GM18907 (cell line): Measurements from ENCODE around the gene FLOT2.
"Not testable (repeated sequence)": the region's sequence is repeated elsewhere in the genome, so short reads cannot be mapped to it uniquely, and the experiment has no call there.

ENCODE experiments used
- ATAC-seq: cut with Tn5 transposase; IDR thresholded peaks from one replicate; pipeline ENCODE4 v1.9.1; 2021; ENCODE audit warnings: mild to moderate bottlenecking, moderate library complexity; ENCODE audit not compliant: unreplicated experiment

FLOT2 gene, protein sequence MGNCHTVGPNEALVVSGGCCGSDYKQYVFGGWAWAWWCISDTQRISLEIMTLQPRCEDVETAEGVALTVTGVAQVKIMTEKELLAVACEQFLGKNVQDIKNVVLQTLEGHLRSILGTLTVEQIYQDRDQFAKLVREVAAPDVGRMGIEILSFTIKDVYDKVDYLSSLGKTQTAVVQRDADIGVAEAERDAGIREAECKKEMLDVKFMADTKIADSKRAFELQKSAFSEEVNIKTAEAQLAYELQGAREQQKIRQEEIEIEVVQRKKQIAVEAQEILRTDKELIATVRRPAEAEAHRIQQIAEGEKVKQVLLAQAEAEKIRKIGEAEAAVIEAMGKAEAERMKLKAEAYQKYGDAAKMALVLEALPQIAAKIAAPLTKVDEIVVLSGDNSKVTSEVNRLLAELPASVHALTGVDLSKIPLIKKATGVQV

DNA sequence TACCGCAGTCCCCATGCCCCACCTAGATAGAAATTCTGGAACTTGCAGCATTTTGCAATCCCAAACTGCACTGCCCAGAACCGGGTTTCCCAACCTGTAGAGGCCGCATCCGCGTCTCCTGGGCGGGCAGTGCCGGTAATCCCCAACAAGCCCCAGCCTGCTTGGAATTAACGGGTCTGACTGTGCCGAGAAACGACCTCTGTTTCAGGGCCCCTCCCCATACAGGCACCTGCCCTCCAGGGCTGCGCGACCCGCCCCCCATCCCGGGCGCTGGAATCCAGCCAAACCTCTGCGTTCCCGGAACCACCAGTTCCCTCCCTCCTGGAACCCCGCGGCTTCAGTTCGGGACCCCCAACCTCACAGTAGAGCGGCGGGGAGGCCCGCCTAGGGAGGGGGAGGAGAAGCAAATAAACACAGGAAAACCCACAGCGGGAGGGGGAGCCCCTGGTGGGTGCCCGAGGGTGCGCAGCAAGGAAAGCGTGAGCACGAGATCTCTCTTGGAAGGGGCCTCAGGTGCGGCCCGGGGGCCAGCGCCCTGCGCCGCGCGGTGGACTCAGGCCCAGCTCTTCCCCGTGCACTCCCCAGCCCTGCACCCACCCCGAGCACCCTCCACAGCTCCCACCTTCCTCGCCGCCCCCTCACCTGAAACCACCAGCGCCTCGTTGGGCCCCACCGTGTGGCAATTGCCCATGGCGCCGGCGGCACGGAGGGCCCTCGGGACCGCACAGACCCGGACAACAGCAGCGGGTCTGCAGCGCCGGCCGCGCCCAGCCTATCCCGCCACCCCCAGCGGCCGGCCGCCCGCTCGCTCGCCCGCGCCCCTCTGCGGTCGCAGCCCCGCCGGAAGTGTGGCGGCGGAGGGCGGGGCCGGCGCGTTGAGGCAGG, at the start of gene FLOT2:
TSS of gene FLOT2 (minus strand) at position 850 of the 885 bp plus-strand sequence. CDS start at position 691, 159 bp downstream.
- no peak for ATAC-seq

DNA sequence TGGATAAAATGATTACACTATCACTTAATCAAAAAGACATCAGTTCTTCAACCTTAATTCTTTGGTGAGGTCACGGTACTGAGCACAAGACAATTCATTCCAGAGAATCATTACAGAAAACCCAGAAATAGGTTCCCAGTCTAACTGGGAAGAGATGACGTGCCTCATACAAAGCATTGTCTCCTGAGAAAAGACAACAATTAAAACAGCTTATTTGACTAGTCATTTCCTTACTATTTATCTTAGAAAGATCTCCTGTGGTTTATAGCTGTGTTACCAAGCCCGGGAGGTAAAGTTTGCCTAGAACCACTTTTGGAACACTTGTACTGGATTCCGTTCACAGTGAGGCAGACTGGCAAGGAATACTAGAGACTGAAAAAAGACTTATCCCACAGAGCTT, 48.7 kb upstream of the FLOT2 start:
- no peak for ATAC-seq

DNA sequence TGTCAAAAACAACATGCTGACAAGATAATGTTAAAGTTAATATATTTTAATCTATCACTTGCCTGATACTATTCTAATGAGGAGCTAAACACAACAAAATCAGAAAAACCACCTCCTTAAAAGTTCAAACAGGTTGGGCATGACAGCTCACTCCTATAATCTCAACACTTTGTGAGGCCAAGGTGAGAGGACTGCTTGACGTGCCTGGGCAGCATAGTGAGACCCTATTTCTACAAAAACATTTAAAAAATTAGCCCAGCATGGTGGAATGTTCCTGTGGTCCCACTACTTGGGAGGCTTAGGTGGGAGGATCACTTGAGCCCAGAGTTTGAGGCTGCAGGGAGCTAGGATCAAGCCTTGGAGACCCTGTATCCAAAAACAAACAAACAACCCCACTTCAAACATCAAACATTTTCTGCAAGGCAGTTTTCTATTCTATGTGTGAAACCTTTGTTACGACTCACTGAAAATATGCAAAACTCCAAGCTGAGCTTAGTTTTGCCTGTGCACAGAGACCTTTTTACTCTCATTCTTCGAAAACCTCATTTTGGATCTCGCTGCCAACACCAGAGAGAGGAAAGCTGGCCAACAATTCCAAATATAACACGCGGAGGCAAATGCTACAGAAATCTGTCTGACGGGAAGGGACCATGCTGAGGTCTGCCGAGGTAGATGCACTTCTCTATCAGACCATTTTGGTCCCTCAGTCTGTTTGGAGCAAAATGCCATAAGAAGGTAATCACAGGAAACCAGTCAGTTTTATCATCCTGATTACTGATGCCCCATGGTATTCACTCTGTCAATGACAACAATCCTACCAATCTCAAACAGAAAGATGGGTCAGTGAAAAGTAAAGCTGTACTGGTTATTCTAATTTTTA, 47.6 kb upstream of the FLOT2 start:
- no peak for ATAC-seq

DNA sequence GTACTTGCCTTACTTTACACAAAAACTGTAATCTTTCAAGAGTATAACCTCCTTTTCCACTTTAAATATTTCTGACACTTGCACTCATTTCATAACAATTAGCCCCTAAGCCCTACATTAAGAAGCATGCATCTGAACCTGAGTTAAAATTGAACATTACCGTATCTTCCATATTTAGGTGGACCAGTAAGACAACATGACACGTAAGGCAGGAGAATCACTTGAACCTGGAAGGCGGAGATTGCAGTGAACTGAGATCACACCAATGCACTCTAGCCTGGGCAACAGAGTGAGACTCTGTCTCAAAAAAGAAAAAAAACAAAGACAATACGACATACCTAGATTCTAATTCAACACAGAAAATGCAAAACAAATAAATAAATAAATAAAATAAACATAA, 46.8 kb upstream of the FLOT2 start:
- ATAC-seq, result no peak

DNA sequence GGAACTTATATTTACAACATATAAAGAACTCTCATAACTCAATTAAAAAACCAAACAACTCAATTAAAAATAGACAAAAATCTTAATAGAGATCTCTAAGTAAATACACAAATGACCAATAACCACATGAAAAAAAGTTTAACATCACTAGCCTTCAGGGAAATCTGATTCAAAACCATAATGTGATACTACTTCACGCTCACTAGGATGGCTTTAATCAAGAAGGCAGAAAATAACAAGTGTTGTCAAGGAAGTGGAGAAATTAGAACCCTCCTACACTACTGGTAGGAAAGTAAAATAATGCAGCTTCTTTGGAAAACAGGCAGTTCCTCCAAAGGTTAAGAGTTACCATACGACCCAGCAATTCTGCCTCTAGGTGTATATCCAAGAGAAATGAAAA, 45.4 kb upstream of the FLOT2 start:
- ATAC-seq, result no peak

DNA sequence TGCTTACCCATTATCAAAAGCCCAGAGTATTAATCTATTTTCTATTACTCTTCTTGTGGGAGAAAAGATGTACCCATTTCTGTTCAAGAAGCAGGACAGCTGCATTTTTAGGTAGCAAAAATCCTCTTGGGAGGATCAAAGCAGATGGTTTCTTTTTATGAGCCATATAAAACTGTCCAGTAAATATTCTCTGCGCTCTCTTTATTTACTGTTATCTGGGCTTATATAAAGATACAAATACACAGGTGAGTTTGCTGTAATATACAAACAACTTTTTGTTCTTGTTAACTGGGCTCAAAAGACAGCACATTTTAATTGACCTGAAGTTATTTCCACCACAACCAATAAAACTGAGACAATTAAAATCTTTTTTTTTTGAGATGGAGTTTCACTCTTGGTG, 43.7 kb upstream of the FLOT2 start:
- ATAC-seq, result no peak

DNA sequence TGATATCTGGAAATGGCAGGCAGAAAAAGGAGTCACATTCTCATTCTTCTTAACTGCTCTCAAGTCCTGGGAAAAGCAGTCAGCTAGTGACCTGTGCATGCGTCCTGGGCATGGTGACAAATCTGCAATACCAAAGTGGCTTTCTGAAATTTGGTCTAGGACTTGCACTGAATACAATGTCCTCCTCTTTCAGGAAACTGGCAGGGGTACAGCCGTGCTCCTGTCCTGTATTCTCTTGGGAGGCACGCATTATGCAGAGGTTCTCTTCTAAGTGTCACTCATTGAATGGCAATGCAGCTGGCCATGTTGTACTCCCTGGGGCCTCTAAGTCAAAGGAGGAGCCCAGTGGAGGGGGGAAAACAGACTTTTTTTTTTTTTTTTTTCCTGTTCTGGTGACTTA, 43.1 kb upstream of the FLOT2 start:
- no peak for ATAC-seq

DNA sequence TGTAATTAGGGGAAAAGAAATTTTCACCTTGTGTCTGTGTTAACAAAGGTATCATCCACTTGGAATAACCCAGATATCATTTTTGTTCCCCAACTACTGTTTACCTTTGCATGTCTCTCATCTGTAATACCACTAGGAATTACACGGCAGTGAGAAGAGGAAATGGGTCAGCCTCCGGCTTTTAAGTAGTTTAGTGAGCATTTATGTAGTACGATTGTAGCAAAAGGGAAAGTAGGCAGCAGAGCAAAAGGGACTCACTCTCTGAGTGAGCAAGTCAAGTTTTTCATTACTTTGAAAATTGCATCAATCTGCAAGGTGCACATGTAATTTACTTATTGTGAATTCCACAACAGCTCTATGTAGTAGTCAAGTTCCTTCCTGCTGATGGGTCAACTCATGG, 42.6 kb upstream of the FLOT2 start:
- ATAC-seq, result no peak

DNA sequence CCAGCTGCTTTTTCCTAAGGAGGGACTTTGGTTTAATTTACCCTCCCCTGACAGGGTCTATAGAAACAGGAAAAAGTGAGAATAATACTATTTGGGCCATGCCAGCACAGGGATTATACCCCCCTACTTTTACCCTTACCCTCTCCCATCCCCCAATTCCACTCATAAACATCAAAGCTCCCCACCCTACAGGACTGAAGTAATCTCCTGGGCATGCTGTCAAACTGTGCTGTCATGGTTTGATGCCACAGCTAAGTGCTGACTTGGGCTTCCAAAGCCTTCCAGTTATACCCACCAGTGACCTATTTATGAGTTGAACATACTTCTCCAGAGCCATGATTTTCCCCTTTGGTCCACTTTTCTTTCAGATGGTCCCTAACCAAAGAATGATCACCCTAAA, 41.0 kb upstream of the FLOT2 start:
- no peak for ATAC-seq

DNA sequence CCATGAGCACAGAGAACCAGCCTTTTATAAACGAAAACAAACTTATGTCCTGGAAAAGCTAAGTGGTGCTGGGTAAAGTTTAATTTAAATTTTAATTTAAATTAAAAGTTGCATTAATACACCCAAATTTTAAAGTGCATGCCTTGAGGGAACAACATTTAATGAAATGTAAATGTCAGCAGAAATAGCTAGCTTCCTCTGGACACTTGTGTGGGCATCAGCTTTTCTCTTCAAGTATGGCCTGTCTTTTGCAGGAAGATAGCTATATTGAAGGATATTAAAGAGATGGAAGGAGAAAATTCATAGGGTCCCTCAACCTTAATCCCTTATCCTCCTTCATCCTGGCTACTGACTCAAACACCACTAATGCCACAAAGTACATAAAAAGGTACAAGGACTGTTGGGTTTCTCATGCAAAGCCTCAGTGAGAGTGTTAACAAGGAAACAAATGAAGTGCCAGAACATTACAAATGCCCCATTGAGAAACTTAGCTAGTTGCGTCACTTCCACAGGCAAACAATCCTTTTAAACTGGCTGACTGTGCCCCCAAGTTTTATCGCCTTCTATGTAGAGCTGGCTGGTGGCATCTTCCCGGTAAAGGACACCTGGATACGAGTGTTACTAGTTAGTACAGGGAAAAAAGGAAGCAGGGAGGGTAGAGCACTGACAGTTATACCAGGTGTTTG, 39.7 kb upstream of the FLOT2 start:
- ATAC-seq, result no peak

DNA sequence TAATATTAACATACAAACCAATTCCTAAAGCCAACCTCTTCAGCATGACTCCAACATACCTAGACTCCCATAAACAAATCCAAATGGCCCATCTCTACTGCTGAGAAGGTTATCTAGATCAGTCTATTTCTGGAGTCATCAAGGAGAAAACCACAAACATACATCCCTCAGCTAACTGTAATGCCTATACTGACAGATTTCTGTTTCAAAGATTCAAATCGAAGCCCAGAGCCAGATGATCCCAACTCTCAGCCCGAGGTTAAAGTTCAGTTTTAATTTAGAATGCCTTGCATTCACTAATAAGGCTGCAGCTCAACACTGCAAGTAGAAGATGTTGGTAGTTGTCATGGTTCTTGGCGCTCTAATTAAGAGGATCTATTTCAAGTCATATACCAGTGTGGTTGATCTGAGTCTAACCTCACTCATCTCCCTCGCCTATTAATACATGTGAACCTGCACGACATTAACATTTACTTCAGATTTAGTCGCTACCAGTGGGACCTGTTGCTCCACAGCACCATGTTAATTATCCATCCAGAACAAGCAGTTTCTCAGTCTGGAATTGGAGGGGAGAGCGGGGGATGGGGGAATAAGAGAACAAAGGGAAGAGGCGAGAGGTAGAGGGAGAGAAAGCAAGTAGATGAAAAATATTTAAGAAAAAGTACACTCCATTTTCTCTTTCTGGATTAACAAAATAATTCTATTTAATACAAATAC, 38.4 kb upstream of the FLOT2 start:
- ATAC-seq, result no peak

DNA sequence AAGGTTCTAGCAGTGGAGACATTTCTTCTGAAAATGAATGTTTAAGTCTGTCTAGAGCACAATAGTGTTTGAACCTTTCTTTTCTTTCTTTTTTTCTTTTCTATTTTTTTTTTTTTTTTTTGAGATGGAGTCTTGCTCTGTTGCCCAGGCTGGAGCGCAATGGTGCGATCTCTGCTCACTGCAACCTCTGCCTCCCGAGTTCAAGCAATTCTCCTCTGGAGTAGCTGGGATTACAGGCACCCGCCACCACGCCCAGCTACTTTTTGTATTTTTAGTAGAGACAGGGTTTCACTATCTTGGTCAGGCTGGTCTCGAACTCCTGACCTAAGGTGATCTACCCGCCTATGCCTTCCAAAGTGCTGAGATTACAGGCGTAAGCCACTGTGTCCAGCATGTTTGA, 37.0 kb upstream of the FLOT2 start:
- not testable (repeated sequence) for ATAC-seq

DNA sequence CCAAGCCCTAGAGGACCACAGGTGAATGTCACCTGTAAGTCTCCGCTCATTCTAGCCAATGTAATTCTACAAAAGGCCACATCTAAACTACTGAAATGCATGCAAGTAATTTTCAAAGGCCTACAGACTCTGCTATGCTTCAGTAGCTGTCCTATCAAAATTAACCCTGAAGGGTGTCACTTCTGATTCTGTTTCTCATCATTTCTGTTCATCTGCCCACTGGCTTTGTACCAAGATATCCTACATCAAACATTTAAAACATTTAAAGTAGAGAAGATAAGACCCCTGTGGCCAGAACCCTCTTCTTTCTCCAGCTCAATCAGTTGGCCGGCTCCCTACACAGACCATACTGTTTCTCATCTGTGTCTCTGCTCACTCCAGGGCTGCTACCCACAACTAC, 32.3 kb upstream of the FLOT2 start:
- ATAC-seq, result no peak

DNA sequence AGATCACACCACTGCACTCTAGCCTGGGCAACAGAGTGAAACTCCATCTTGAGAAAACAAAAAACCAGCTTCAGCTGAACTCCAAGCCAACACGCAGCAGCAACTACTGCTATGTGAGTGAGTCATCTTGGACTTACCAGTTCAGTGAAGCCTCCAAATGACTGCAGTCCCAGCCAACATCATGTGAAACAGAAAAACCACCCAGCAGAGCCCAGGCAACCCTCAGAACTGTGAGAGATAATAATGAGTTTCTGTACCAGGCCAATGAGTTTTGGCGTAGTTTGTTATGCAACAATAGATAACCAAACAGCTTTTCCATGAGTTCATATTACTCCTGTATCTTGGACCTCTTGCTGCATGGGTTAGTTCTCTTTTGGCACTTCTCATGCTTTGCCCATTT, 30.5 kb upstream of the FLOT2 start:
- no peak for ATAC-seq

DNA sequence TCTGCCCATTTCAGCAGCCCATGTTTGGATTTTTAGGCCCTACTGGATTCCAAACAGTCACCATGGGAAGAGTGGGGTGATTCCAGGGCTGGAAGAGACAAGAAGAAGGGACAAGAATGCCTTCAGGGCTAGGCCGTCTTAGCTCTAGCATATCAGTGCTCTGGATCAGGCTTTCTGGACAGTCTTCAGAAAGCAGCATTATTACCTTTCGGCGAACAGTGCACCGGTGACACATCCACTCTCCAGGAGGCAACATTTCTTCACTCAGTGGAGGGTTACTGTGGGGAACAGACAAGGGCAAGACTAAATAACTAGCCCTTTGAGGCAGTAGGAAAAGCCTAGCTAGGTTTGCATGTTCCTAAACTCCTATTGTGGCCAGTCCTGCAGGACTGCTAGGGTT, 29.3 kb upstream of the FLOT2 start:
- no peak for ATAC-seq

DNA sequence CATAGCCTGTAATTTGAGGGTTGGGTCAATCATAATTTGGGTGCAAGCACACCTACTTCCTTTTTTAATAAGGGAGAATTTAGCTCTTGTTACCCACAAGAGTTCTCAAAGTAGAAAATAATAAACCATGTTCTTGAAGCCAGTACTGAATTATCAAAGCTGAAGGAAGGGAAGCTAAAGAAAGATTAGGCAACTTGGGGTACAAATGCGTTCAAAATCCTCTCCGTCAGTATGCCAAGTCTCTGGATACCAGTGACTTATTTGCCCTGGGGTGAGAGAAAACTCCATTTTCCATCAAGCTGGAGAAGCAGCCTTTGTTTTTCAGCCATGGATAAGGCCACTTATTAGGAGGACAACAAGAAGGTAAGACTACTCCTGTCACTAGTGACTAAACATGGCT, 28.8 kb upstream of the FLOT2 start:
- no peak for ATAC-seq

DNA sequence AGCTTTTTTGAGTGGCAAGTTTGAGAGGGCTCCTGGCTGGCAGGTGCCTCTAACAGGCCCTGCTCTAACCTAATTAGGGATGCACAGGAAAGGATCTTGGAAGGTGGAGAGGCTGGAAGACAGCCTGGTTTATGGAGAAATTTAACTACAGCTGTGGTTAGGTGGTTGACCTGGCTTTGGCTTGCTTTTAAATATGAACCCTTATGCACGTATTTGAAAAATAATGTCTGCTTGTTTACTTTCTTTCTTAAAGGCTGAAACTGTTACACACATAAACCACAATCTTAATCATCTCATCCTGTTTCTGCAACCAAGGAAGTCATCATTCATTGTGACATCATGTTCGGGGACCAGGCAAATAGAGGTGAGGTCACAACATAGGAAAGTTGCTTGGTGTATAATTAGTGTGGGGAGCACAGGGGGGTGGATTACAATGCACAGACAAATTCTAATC, 28.4 kb upstream of the FLOT2 start:
- ATAC-seq, result no peak

DNA sequence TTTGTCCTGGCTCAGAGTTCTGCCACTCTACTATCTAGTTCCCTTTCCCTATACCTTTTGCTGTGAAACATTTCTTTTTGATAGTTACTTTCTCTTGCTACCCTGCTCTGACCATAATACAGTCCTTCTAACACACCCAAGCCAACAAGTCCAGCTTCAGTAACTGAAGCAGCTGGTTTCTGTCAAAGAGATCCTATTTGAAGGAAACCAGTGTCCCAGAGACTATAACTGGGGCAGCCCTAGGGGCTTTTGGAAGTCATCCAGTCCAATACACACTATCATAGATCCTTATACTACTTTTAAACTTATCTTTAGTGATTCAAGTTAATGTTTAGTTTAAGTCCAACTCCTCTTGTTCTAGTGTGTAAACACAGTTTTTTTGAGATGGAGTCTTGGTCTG, 22.7 kb upstream of the FLOT2 start:
- ATAC-seq, result no peak

DNA sequence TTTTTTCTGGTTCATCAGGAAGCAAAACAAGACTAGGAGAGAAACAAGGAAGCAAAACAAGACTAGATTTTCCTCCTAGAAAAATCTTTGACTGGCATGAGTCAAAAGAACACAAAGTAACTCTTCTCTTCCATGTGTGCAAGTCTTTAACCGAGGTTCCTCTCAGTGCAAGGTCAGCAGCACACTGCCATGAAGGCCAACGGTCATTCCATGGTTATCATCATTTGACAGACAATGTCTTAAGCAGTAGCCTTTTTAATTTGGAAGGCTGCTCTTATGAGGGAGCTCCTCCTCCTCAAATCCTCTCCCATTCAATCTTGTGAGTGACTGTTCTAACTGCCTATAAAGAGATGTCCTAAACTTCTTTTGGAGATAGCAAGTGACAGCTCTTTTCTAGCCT, 20.8 kb upstream of the FLOT2 start:
- no peak for ATAC-seq

DNA sequence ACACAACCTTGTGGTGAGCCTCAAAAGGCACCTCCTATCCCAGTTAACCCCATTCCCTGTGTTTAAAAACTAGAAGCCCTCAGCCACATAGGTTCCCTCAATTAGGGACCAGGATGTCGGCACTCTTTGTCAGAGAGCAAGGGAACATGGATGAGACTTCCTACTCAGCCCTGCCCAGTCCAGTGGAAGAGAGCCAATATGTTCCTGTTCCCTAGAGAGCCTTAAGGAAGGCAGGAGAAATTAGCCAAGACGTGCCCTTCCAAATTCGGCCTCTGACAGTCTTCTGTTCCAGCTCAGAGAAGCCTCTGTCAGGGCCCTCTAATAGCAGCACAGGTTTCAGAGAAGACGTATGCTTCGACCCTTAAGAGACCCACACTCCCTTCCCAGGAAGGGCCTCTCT, 19.9 kb upstream of the FLOT2 start:
- ATAC-seq, result no peak
